Brain microvascular endothelial cell (primary cell): ENCODE results near the gene TDRD5.

Source experiments
- DNase-seq: peaks from one replicate; pipeline ENCODE4 v3.0.0-alpha.2; 2020
- H3K27ac ChIP-seq: fragments of 250-450 bp; sonication (Bioruptor Pico); 2 replicates; pipeline ENCODE4 v1.5.1; 2020; ENCODE audit warnings: mild to moderate bottlenecking, moderate library complexity
- H3K27me3 ChIP-seq: fragments of 250-450 bp; sonication (Bioruptor Pico); replicated peaks from 2 replicates; pipeline ENCODE4 v1.5.1; 2020; ENCODE audit warnings: mild to moderate bottlenecking
- H3K36me3 ChIP-seq: fragments of 250-450 bp; sonication (Bioruptor Pico); replicated peaks from 2 replicates; pipeline ENCODE4 v1.5.1; 2020; ENCODE audit warnings: mild to moderate bottlenecking
- H3K4me3 ChIP-seq: 2 replicates; pipeline ENCODE4 v1.5.1; 2011; ENCODE audit warnings: low read depth, mild to moderate bottlenecking, control low read depth, low read length, moderate library complexity
- in situ Hi-C: cut with HindIII; loops from 2 replicates; pipeline ENCODE4 v1.10.0; 2017; ENCODE audit warnings: low sequenced_read_pairs, low pct_ligation_motif_present
- TF ChIP-seq, protein P1 (sequence below): IDR thresholded peaks from 2 replicates; pipeline ENCODE4 v1.5.1; 2011; ENCODE audit warnings: low read depth, mild to moderate bottlenecking, moderate library complexity, low read length, control low read depth, inconsistent platforms; ENCODE audit errors: missing control alignments

Gene TDRD5

DNA sequence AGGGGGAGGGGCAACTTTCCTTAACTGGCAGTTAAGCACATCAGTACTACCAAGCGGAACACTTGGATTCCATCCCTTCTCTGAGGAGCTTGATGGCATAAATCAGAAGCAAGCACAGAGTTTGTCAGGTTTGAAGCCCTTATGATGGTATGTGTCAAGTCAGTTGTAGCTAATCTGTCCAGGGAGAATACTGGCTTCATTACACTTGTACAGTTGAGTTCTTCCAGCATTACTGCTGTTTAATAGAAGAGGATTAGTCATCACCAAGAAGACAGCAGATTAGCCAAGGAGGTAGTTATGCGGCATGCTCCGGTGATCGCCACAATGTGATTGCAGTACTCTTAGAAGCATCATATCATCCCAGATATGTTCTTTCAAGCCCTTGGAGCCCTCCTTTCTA is 2.1 kb upstream of the TDRD5 start:
- peaks cover 27% of the 10 kb centered on the region for H3K27me3 ChIP-seq
- in situ Hi-C loops = no loop called here
- TF ChIP-seq, protein P1, sequence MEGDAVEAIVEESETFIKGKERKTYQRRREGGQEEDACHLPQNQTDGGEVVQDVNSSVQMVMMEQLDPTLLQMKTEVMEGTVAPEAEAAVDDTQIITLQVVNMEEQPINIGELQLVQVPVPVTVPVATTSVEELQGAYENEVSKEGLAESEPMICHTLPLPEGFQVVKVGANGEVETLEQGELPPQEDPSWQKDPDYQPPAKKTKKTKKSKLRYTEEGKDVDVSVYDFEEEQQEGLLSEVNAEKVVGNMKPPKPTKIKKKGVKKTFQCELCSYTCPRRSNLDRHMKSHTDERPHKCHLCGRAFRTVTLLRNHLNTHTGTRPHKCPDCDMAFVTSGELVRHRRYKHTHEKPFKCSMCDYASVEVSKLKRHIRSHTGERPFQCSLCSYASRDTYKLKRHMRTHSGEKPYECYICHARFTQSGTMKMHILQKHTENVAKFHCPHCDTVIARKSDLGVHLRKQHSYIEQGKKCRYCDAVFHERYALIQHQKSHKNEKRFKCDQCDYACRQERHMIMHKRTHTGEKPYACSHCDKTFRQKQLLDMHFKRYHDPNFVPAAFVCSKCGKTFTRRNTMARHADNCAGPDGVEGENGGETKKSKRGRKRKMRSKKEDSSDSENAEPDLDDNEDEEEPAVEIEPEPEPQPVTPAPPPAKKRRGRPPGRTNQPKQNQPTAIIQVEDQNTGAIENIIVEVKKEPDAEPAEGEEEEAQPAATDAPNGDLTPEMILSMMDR = no peak
- DNase-seq = no peak
- no peak overlapping the region for H3K27ac ChIP-seq
- no peaks in the 10 kb centered on the region for H3K36me3 ChIP-seq
- no peak overlapping the region for H3K4me3 ChIP-seq

DNA sequence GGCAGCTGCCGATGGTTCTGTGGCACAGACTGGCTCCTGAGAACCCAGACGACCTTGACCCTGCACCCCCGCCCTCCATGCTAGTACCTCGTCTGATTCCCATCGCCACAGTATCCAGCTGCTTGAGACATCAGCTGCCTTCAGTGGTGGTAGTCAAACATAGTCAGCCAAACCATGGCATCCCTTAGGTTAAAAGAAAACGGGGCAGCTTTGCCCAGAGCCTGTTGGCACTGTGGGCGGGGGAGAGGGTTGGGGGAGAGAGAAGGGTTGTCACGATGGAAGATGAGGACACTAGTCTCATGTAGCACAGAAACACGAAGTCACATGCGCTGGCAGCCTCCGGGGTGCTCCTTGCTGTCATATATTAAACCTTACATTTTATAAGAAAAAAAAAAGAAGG is 961 bp upstream of the TDRD5 start:
- TF ChIP-seq, protein P1 = no peak
- peaks cover 22% of the 10 kb centered on the region for H3K27me3 ChIP-seq

DNA sequence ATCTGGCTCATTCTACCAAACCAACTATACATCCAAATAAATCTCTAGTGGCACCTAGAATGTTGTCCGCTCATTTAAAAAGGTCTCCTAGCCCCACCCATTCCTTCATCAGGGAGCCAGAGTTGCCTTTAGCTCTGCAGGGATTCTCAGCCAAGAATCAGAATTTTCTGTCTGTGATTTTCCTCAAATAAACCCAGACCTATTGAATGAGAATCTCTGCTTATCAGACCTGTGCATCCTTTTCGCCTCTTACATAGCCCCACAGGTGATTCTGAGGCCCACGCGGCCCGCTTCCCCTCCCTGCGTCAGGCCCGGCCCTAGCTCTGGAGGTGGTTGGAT is 410 bp upstream of the TDRD5 start:
- in situ Hi-C loops = no loop called here
- DNase-seq = no peak
- Histone ChIP-seq H3K27ac (no peak overlapping the region), H3K36me3 (no peaks in the 10 kb centered on the region), H3K27me3 (peaks cover 19% of the 10 kb centered on the region), H3K4me3 (no peak overlapping the region)
- TF ChIP-seq, protein P1 = no peak

More for the DNA sequence above, 961 bp upstream of the TDRD5 start:
- no peak overlapping the region for H3K4me3 ChIP-seq
- H3K36me3 ChIP-seq = no peaks in the 10 kb centered on the region
- H3K27ac ChIP-seq = no peak overlapping the region
- in situ Hi-C loops = no loop called here
- no peak for DNase-seq

DNA sequence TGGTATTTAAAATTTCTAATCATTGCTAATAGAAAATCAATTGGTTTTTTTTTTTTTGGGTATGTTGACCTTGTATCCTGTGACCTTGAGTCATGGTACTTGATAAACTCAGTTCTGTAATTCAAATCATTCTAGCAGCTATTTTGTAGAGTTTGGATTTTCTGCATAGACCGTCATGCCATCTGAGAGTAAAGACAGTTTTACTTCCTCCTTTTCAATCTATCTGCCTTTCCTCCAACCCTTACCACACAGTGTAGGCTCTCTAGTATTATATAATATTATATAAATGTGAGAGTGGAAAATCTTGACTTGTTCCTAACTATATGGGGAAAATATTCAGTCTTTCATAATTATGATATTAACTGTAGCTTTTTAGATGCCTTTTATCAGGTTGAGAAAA is 7.0 kb downstream of the TDRD5 start:
- DNase-seq = no peak
- in situ Hi-C loops = no loop called here
- H3K27ac ChIP-seq = no peak overlapping the region

DNA sequence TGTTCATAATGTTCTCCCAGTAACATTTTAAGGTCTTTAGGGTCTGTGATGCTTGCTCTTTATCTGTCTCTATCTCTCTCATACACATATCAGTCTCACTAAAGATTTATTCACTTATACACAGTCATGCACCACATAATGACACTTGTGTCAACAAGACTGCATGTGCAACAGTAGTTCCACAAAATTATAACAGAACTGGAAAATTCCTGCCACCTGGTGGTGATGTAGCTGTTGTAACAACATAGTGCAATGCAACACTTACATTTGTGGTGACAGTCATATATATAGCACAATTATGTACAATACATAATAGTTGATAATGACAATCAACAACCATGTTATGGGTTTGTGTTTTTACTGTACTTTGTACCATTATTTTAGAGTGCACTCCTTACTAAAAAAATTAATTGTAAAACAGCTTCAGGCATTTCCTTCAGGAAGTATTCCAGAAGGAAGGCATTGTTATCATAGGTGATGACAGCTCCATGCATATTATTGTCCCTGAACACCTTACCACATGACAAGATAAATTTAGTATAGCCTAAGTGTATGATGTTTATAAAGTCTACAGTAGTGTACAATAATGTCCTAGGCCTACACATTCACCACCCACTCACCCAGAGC is 8.1 kb downstream of the TDRD5 start:
- peak; percentile 36 for DNase-seq

More for the DNA sequence above, 7.0 kb downstream of the TDRD5 start:
- Histone ChIP-seq H3K36me3 (no peaks in the 10 kb centered on the region), H3K4me3 (no peak overlapping the region), H3K27me3 (no peaks in the 10 kb centered on the region)
- TF ChIP-seq, protein P1 = no peak

More for the DNA sequence above, 8.1 kb downstream of the TDRD5 start:
- Histone ChIP-seq H3K36me3 (no peaks in the 10 kb centered on the region), H3K27ac (no peak overlapping the region), H3K4me3 (no peak overlapping the region), H3K27me3 (no peaks in the 10 kb centered on the region)
- in situ Hi-C loops = no loop called here
- TF ChIP-seq, protein P1 = peak; percentile 55
